ENCODE results near the gene SMIM30.
"Not testable (repeated sequence)": the region's sequence is repeated elsewhere in the genome, so short reads cannot be mapped to it uniquely, and the experiment has no call there.

SMIM30 gene, protein sequence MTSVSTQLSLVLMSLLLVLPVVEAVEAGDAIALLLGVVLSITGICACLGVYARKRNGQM

DNA sequence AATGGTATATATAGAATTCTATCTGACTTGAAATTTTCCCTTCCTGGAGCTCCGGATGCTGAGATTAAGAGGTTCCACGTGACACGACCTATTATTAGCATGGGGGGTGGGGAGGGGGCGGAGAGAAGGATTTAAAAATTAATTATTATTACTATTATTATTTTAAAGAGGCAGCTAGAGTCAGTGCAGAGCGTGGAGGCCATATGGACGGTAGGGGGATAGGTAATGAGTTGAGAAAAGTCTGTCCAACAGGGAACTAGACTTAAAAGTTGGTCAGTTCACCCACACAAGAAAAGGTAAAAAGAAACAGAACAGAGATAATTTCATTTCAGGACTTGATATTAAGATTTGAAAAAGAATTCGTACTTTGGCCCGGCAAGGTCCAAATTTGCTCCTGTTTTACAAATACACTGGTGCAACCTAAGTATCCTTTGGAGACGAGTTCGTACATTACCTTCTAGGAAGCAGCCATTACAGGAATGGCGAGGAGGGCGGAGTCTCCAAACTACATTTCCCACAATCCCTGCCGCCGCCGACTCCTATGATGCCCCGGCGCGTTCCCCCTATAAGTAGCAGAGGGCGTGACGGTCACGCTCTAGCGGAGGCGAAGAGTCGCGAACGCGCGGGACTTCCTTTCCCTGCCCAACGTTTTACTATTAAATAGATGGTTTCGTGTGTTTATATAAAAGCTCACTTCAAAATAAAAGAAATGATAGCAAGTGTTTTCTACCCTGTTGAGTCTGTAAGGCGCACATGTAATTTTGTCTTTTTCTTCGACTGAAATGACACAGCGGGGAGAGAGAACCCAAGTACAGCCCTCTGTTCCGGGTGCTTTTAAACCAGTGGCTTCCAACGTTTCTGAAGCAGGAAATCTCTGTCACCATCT is at the start of gene SMIM30:
Gene SMIM30 (minus strand): TSS at position 481 of the 886 bp plus-strand sequence. CDS start 976 bp downstream, outside the sequence.
- peak; percentile 88 to 91 for DNase-seq

DNA sequence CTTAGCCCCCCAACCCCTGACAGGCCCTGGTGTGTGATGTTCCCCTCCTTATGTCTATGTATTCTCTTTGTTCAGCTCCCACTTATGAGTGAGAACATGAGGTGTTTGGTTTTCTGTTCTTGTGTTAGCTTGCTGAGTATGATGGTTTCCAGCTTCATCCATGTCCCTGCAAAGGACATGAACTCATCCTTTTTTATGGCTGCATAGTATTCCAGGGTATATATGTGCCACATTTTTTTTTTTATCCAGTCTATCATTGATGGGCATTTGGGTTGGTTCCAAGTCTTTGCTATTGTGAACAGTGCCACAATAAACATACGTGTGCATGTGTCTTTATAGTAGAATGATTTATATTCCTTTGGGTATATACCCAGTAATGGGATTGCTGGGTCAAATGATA is 47.8 kb upstream of the SMIM30 start:
- not testable (repeated sequence) for DNase-seq

DNA sequence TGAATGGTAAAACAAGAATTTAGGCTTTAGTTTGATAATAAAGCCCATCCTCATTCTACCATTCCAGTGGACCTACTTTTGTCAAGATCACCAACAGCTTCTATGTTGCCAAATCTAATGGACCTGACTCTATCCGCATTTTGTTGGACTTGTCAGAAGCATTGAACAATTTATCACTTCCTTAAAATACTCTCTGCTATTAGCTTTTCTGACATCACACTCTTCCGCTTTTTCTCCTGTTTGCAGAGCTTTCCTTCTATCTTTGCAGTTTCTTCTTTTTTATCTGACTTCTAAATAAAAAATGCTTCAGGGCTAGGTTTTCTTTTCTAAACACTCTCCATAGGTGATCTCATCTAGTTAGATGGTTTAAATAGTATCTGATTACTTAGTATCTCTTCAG is 42.7 kb upstream of the SMIM30 start:
- DNase-seq = no peak

DNA sequence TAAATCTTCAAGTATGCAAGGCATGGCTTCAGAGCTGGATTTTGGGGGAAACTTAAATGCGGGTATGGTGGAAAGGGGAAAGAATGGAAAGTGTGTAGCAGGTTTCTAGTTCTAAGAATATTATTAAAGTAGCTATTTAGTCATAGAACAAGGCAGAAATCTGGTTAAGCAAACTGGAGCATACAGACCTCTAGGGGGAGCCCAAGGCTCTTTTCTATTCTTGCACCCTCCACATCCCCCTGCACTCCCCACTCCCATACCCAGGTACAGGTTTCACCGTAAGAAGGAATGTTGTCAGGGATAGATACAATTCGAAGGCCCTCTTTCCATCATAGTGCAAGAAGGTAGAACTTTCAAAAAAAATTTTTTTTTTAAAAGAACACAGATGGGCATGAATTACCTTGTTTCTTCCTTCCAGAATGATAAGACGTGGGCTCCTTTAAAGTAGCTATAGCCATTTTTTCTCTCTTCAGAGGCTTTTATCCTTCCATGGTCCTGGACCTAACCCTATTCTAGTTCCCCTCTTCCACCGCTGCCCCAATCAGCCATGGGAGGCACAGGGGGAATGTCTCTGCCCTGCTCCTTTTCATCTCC is 41.5 kb upstream of the SMIM30 start:
- peak; percentile 1 to 31 for DNase-seq

DNA sequence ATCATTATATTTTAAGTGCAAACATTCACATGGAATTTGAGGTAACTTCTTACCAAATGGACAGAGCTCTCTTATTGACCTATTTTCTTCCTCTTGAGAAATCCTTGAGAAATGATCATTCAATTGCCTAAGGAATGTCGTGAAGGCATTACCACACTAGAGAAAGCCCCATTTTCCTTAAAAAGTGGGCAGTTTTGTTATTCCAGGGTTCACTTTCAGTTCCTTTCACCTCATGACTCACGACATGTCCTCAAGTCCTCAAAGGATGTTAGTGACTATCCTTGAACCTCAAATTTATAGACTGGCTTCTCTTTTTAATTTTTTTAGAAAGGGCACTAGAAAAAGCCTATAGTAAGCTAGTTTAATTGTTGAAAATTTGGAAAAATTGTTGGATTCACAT is 40.4 kb upstream of the SMIM30 start:
- no peak for DNase-seq

DNA sequence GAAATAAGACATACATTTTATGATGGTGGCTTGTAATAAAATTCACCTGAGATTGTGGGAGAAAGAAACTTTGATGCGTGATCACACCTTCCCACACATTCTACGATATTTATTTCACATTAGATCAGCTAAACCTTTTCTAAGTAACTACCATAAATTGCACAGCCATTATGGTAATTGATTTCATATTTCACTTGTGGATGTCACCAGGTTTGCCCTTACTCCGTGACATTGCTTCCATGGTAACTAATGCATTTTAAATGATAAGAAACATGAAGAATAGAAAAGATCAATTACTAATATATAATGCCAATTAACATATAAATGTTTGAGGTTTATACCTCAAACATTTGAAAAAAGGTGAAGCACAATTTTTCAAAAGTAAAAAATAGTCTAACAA is 35.8 kb upstream of the SMIM30 start:
- DNase-seq = no peak

DNA sequence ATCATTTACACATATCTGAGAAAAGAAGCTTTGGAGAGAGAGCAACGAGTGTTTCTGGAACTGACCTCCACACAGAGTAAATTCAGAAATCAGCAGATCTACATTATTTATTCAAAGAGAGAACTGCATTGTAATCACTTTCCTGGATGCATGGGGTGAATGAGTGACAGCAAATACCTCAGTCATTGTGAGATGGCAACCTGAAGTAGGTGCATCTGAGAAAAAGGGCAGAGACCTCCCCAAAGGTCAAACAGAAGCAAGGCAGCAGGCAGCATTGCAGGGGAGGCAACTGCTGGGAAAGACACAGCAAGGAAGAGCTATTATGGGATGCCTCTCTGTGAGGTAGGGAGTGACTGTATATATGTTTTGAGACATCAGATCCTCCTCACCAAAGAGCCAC is 26.5 kb upstream of the SMIM30 start:
- no peak for DNase-seq

DNA sequence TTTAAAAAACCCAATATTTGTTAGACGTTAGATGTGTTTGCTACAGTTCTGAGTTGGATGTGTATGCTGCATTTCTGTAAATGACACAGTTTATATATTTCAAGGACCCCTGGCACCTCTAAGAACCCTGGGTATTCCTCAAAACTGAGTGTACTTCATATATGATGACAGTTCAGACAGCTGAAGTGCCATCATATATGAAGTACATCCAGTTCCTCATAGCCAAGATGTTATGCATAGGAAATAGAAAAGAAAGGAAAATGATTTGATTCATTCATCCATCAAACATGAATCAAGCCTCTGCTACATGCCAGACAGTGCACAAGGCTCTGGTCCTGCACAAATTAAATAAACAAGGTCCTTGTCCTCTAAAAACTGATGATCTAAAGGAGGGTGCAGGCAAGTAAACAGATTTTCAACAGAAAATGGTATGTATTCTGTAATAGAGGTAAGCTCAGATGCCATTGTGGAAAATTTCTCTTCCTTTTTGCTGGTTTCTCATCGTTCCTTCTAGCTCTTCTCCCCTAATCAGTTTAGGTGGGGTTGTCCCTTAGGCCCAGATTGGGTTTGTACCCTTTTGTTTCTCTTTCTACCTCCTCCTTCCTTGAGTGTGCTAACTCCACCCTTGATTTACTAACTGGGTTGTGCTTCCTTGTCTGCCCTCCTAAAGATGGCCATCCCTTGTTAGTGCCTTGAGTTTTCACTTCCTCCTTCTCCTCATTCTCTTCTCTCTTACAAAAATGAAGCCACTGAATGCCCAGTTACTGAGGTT is 25.3 kb upstream of the SMIM30 start:
- DNase-seq = no peak

DNA sequence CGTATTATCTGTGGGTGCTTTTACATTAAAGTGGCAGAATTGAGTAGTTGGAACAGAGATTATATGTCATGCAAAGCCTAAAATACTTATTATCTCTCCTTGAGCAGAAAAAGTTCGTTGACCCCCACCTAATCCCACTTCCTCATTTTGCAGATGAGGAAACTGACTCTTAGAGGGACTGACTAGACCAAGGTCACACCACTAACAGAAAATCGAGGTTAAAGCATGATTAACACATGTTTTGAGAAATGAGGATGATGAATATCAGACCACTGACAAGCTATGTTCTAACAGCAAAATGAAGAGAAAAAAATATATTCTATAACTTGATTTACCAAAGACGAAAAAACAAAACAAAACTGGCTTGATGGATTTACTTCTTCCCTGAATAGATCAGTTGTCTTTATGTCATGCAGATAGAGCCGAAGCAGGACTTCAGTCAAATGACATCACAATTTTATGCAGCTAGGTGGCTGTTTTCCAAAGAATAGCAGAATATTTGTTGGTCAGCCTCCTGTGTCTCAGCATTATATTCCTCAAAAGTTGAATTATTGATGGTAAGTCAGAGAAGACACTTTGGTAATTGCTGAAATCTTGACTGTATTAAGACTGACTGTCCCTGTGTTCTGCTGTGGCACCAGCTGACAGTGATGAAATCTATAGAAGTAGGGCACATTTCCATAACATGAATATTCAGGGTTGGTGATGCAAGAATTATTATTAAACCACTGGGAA is 24.2 kb upstream of the SMIM30 start:
- no peak for DNase-seq

DNA sequence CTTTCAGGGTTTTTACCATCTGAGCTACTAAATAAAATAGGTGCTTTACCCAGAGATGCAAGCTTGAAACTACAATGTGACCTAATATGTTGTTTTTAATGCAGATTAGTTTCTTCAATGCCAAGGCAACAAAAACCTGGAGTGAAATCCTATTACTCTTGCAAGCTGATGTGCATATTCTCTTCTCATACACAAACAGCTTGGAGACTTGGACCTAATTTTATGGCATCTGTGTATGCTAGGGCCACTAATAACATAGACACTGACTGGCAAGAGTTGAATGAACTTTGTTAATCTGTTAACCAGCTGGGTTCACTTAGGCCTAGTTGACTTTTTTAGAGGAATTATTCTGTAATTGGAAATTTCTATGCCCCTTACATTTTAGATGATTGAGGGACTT is 23.4 kb upstream of the SMIM30 start:
- no peak for DNase-seq

DNA sequence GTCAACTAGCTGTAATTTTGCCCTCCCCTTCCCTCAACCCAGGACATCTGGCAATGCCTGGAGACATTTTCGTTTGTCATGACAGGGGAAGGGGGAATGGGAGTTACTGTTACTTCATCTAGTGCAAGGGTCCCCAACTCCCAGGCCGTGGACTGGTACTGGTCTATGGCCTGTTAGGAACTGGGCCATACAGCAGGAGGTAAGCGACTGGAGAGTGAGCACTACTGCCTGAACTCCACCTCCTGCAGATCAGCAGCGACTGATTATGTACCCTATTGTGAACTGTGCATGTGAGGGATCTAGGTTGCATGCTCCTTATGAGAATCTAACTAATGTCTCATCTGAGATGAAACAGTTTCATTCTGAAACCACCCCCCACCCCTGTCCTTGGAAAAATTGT is 22.6 kb upstream of the SMIM30 start:
- DNase-seq = no peak

DNA sequence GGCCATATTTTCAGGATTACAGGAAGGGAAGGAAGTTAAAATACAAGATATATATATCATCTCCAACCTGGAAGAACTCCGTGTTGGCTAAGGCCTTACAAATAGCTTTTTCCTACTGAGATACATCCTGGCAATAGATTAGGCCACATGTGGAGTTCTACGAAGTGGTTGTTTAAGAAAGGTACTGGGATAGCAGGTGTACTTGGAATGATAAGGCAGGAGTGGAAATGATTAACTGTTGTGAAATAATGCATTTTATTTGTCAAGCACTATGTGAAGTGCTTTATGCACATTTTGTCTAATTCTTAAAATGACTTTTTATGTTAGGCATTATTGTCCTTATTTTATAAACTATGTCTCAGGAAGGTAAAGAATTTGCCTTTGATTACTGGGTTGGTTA is 18.9 kb upstream of the SMIM30 start:
- no peak for DNase-seq

DNA sequence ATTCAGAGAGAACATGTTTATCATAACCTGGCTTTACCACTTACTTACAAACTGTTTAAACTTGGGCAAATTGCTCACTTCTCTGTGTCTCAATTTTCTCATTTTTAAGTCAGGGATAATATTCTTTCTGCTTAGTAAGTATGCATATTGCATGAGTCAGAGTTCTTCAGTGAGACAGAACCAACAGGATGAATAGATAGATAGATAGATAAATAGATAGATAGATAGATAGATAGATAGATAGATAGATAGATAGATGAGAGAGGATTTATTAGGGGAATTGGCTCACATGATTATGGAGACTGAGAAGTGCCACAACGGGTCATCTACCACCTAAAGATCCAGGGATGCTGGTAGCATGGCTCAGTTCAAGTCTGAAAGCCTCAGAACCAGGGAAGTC is 15.7 kb upstream of the SMIM30 start:
- no peak for DNase-seq

DNA sequence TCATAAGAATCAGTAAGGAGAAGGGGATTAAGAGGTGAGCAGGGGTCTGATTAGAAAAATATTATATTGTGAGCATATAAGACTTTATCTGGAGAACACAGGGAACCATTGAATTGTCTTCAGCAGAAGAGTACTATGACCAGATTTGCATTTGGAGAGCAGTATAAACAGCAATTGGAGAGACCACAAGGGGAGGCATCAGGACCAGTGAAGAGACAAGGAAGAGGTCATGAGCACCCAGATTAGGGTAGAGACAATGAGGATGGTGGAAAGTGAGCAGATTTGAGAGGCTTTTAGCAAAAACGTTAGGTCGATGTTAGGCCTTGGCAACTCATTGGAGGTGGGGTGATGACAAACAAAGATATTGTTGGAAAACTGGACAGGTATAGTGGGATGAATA is 13.0 kb upstream of the SMIM30 start:
- DNase-seq = no peak

DNA sequence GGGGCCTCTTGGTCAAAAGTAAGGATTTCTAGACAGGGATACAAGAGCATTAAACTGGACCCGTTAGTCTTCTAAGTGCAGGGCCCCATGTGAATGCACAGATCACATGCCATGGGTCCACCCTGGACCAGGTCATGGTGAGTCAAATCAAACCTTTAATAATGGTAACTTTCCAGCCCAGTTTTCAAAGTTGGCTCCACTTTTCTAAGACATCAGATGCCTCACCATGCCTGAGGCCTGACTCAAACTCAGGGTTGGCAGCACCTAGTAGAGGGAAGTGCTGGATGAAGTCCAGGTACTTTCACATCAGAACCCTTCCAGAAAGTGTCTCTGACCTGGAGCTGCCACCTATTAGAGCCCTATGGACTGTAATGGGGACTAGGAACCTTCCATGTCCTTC is 9.7 kb upstream of the SMIM30 start:
- no peak for DNase-seq

DNA sequence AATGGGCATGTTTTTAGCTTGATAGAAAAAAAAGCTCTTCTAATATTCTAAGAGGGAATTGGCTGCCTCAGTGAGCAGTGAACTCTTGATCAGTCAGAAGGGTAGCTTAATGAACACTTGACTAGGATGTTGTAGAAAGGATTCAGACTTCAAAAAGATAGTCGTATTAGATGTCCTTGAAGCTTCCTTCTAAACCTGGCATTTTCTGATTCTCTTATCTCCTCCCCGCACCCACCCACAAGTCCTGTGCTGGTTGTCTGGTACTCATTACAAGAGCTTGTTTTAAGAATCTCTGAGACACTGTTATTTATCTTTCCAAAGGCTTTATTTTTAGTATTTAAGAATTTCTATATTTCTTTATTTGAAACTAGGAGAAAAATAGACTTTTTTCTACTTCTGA is 7.4 kb upstream of the SMIM30 start:
- DNase-seq = no peak

DNA sequence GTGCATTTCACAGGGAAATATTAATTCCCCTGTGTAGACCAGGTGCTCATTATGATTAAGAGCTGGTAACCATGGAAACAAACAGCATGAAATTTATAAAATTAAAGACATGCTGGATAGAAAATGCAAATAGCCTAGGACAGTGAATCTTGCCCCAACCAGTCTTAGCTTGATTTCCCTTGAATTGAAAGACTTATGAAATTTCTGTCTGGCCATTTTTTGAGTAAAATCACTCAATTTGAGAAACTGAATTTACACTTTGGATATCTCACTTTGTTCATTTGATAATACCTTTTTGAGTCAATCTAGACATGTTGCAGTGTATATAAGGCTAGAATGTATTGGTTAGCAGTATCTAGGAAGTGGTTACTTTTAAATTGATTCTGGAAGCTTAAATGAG is 4.4 kb upstream of the SMIM30 start:
- DNase-seq = no peak

DNA sequence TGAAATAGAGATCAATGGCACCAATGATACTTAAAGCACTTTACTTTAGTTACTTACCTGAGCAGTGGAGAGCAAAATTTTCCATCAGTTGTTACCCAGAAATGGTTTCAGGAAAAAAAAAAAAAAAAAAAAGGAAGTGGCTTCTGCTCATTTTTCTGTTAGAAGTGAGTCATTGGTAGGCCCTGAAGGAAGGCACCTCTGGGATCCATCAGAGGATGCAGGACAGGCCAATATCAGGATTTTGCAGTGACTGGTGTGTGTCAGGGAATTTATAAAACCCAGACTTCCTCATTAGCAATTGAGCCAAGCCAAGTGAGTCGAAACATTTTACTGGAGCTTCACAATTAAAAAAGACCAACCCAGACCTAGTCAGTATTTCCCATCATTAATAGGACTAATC is 2.3 kb upstream of the SMIM30 start:
- no peak for DNase-seq

DNA sequence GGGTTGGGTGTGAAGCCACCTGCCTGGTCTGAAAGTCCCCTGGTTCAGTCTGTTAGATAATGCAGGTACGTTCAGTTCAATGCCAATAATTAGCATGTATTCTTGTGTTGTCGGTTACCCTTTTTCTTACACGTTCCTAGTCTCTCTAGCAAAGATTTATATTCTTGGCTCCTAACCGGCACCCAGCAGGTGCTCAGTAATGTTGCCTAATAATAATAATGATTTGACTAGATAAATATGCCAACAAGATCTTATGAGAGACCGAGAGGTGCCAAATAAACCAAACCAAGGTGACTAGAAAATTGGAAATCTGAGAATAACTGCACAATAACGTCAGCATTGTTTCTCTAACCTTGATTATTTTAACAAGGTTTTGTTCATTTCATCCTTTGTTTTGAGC is 1.1 kb upstream of the SMIM30 start:
- DNase-seq = no peak

DNA sequence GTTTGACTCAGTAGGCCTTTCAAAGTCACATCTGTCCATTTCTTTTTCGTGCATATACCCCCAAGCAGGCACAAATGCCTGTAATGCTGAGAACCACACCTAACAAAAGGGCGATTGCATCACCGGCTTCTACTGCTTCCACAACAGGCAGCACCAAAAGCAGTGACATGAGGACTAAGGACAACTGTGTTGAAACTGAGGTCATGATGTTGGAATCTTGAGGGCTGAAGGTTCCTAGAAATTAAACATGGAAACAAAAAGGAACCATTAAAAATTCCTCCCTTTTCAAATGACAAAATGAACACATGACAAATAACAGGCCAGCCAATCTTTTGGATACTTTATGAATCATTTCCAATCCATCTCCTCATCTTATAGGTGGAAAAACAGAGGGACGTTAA is 980 bp downstream of the SMIM30 start:
- not testable (repeated sequence) for DNase-seq

DNA sequence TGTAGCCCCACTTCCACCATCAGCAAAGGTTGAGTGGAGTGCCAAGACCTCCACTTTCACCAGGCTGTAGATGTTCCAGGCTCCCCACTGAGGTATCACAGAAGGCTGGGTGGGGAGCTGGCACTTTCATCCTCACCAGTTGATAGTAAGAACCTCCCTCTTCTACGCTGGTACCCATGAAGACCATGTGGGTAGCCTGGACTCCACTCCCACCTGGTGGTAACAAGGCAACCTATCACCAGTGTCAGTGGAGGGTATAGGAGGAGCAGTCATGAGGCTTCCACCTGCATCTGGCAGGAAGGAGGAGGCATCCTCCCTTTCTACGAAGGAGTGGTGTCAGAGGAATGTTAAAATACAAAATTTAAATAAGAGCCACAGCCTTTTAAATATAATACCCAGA is 4.4 kb downstream of the SMIM30 start:
- DNase-seq = peak; percentile 7 to 16

DNA sequence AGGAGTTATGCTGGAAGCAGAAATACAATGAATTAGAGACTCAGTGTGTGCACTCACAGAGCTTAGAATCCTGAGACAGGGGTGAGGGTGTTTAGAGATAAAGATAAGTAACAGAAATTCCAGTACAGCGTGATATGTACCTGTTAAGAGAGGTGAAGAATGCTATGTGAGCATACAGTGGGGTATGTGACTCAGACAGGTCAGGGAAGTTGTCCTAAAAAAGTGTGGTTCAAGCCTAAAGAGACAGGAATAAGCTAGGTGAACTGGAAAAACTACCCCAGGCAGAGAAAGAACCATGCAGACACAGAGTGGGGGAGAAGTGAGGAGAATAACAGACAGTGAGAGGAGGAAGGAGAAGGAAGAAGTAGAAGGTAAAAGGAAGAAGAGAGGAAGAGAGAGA is 8.6 kb downstream of the SMIM30 start:
- no peak for DNase-seq

DNA sequence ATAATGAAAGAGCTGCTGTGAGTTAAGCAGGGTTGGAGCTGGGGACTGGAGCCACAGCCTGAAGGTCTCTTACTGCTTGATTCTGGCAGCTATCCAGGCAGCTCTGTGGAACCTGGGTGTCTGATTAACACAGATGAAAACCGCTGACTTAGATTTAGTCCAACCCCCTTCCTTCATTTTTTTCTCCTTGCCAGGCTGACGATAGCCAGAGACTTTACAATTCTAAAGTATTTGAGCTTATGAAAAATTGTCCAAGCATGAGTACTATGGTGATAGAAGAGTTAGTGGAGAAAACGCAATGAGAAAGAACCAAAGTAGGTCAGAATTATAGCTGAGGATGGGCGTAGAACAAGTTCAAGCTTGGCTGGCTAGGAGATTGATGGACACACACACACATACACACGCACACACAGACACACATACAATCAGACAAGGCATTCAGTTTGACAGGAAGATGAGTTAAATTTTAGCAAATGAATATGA is 18.2 kb downstream of the SMIM30 start:
- no peak for DNase-seq

All from NCI-H1930 (cell line).